T-cell (primary cell): ENCODE results near the gene RIMS3. TPM values are rescaled to one million over a fixed set of nuclear protein-coding genes. Genes with fewer than 3 reads are reported as not detected.

Source experiments
- ATAC-seq, 4 experiments: fragments of 200-7000 bp in 3 of 4; fragments of 150-1000 bp in 1 of 4; cut with Tn5 transposase; replicated peaks in 1 of 4; 1 replicate in 3 of 4; 2 replicates in 1 of 4; pipeline ENCODE4 v1.10.0; 2021; ENCODE audit warnings: moderate library complexity in 3 of 4, mild to moderate bottlenecking in 2 of 4, moderate number of reproducible peaks in 1 of 4
- CTCF ChIA-PET, 2 donors: fragments of 300-600 bp; sonication (Branson Sonifier 250); formaldehyde crosslinking; loops; one replicate each; lab custom pipeline; 2022; ENCODE audit warnings: antibody characterized with exemption in 2 of 2; lab: Charles Lee
- POLR2A ChIA-PET, 2 donors: fragments of 300-600 bp; sonication (Branson Sonifier 250); formaldehyde crosslinking; loops; one replicate each; lab custom pipeline; 2022; ENCODE audit warnings: antibody characterized with exemption in 2 of 2; lab: Charles Lee
- DNase-seq, 35 experiments: peaks; one replicate each; pipeline versions ENCODE4 v3.0.0 to v3.0.0-alpha.2; 2013 to 2023
- H3K27ac ChIP-seq: one replicate; pipeline ENCODE4 v1.5.1; 2013; ENCODE audit warnings: low read length
- H3K27me3 ChIP-seq, 2 experiments: replicated peaks in 1 of 2; 1 replicate in 1 of 2; 2 replicates in 1 of 2; pipeline versions ENCODE4 v1.6.1 to v1.7.0; 2013; ENCODE audit warnings: low read length in 1 of 2, mixed read lengths in 1 of 2; ENCODE audit not compliant: control insufficient read depth in 2 of 2, insufficient read depth in 2 of 2; ENCODE audit errors: extremely low read depth in 1 of 2
- H3K36me3 ChIP-seq, 2 donors: 1 replicate in 1 of 2; 2 replicates in 1 of 2; pipeline versions ENCODE4 v1.6.1 to v1.7.0; 2013; ENCODE audit warnings: low read length in 1 of 2; ENCODE audit not compliant: control insufficient read depth in 2 of 2, insufficient read depth in 1 of 2; ENCODE audit errors: extremely low read depth in 1 of 2
- H3K4me1 ChIP-seq, 2 experiments: 1 replicate in 1 of 2; 2 replicates in 1 of 2; pipeline versions ENCODE4 v1.6.1 to v1.7.0; 2013; ENCODE audit warnings: low read length in 2 of 2, mixed read lengths in 1 of 2; ENCODE audit not compliant: insufficient read depth in 2 of 2, control insufficient read depth in 1 of 2; ENCODE audit errors: extremely low read depth in 1 of 2
- H3K4me3 ChIP-seq, 2 donors: 1 replicate in 1 of 2; 2 replicates in 1 of 2; pipeline versions ENCODE4 v1.5.1 to v1.7.0; 2013; ENCODE audit warnings: mild to moderate bottlenecking in 2 of 2, low read length in 1 of 2, moderate library complexity in 1 of 2; ENCODE audit not compliant: control insufficient read depth in 1 of 2; ENCODE audit errors: extremely low read depth in 1 of 2
- H3K9me3 ChIP-seq: 2 replicates; pipeline ENCODE4 v1.7.0; 2013
- H3K27ac Mint-ChIP-seq, 2 donors: one replicate each; pipeline ENCODE4 v1.8.0; 2020 to 2021; ENCODE audit warnings: mild to moderate bottlenecking in 2 of 2, mixed read lengths in 2 of 2
- H3K27me3 Mint-ChIP-seq, 2 donors: one replicate each; pipeline ENCODE4 v1.8.0; 2021 to 2022; ENCODE audit warnings: mixed read lengths in 2 of 2
- H3K36me3 Mint-ChIP-seq: one replicate; pipeline ENCODE4 v1.8.0; 2021; ENCODE audit warnings: mixed read lengths
- H3K4me1 Mint-ChIP-seq, 3 donors: one replicate each; pipeline ENCODE4 v1.8.0; 2020 to 2022; ENCODE audit warnings: mixed read lengths in 3 of 3, mild to moderate bottlenecking in 1 of 3
- H3K4me3 Mint-ChIP-seq, 3 donors: one replicate each; pipeline ENCODE4 v1.8.0; 2020 to 2022; ENCODE audit warnings: mild to moderate bottlenecking in 3 of 3, mixed read lengths in 3 of 3, moderate library complexity in 3 of 3
- H3K9me3 Mint-ChIP-seq, 3 donors: one replicate each; pipeline ENCODE4 v1.8.0; 2020 to 2022; ENCODE audit warnings: mixed read lengths in 3 of 3
- whole genome bisulfite sequencing: methylation state at CpG from one replicate; pipeline ENCODE4 v1.1.5; 2013; ENCODE audit warnings: missing lambda C conversion rate; ENCODE audit not compliant: insufficient coverage; 5-methylcytosine and 5-hydroxymethylcytosine counted together
- total RNA-seq, 35 experiments: library from RNA in 6 of 35; stranded (reverse) in 6 of 35; fragments of 120-200 nt in 1 of 35; gene quantifications; one replicate each; pipeline versions ENCODE4 v1.2.1 to v1.2.4 and lab custom pipeline; 2013 to 2026

Gene RIMS3
- total RNA-seq, 5 donors from 2014 or later (not counting 1 experiment from before 2014, with no cell fraction given): 1.8 to 3.0 (median 2.3) TPM

GRCh38 chr1:40709802-40710278, 44.4 kb upstream of the RIMS3 start:
- Mint-ChIP-seq H3K36me3 (peaks cover 9% of the 10 kb centered on the region), H3K4me3 (peak overlapping the region; percentile 88 to 96 (median 89)), H3K9me3 (no peaks in the 10 kb centered on the region), H3K27me3 (no peaks in the 10 kb centered on the region), H3K4me1 (peaks cover 64 to 71% (median 69%) of the 10 kb centered on the region in 3 donors), H3K27ac (peak overlapping the region; percentile 59 to 98)
- Histone ChIP-seq H3K36me3 (no peaks in the 10 kb centered on the region), H3K27ac (peak overlapping the region; percentile 80), H3K4me3 (peak overlapping the region; percentile 52 to 79), H3K9me3 (no peaks in the 10 kb centered on the region), H3K27me3 (no peaks in the 10 kb centered on the region), H3K4me1 (peaks cover 27 to 41% of the 10 kb centered on the region in 2 experiments)
- CTCF ChIA-PET: interaction anchor here in 1 of 2 donors (1.4 to 1.5 kb wide), 2 partner anchors 19 to 20 kb away, joined by 4 read pairs; partner anchors contain the start of gene NFYC
- POLR2A ChIA-PET: interaction anchor here (0.6 to 1.6 kb wide), 3 partner anchors 17 to 1018 kb away, joined by 5 to 8 read pairs (median 6); partner anchors contain the start of gene HPCAL4 (in 1 of the 2)
- WGBS: 50% methylated on average over 2 of the region's 3 CpGs
- no peak for DNase-seq
- ATAC-seq: no peak

GRCh38 chr1:40709100-40709801, 43.8 kb upstream of the RIMS3 start:
- Histone ChIP-seq H3K36me3 (no peaks in the 10 kb centered on the region), H3K9me3 (no peaks in the 10 kb centered on the region), H3K27ac (peak overlapping the region; percentile 80), H3K4me1 (peaks cover 29 to 41% of the 10 kb centered on the region in 2 experiments), H3K27me3 (no peaks in the 10 kb centered on the region), H3K4me3 (peak overlapping the region; percentile 52 to 79)
- Mint-ChIP-seq H3K27me3 (no peaks in the 10 kb centered on the region), H3K27ac (peak overlapping the region; percentile 90 to 98), H3K9me3 (no peaks in the 10 kb centered on the region), H3K36me3 (peaks cover 9% of the 10 kb centered on the region), H3K4me1 (peaks cover 67 to 72% (median 71%) of the 10 kb centered on the region in 3 donors), H3K4me3 (peak overlapping the region; percentile 88 to 96 (median 89))
- DNase-seq (peak; percentile 45 to 92 (median 78)), ATAC-seq (peak; percentile 97 to 99 (median 98))
- WGBS: 4% methylated on average over 5 of the region's 10 CpGs
- ChIA-PET CTCF (interaction anchor here in 1 of 2 donors (1.0 to 1.5 kb wide), 3 partner anchors 16 to 19 kb away, joined by 3 to 5 read pairs (median 4); partner anchors contain the start of gene NFYC), POLR2A (interaction anchor here (0.6 to 1.8 kb wide), 4 partner anchors 16 to 1018 kb away, joined by 3 to 8 read pairs (median 6); partner anchors contain the start of genes HPCAL4 (in 1 of the 2) and NFYC (in 1 of the 2))

GRCh38 chr1:40708750-40709099, 43.2 kb upstream of the RIMS3 start:
- H3K9me3 ChIP-seq: no peaks in the 10 kb centered on the region
- H3K27ac Mint-ChIP-seq: peak overlapping the region; percentile 90 to 98
- peaks cover 67 to 75% (median 73%) of the 10 kb centered on the region in 3 donors for H3K4me1 Mint-ChIP-seq
- peaks cover 9% of the 10 kb centered on the region for H3K36me3 Mint-ChIP-seq
- H3K27me3 ChIP-seq: no peaks in the 10 kb centered on the region
- ChIA-PET CTCF (interaction anchor here in 1 of 2 donors (1.0 to 1.5 kb wide), 2 partner anchors 15 to 18 kb away, joined by 3 to 5 read pairs; partner anchors contain the start of gene NFYC), POLR2A (interaction anchor here (0.6 to 1.8 kb wide), 5 partner anchors 16 to 939 kb away, joined by 3 to 7 read pairs (median 4); partner anchors contain the start of gene NFYC (in 1 of the 2))
- DNase-seq (no peak), ATAC-seq (peak; percentile 78 to 83 (median 79))
- H3K4me1 ChIP-seq: peaks cover 29 to 40% of the 10 kb centered on the region in 2 experiments
- 10% methylated on average over 3 of the region's 3 CpGs for WGBS
- peak overlapping the region; percentile 80 for H3K27ac ChIP-seq
- peak overlapping the region; percentile 52 to 79 for H3K4me3 ChIP-seq
- no peaks in the 10 kb centered on the region for H3K36me3 ChIP-seq
- no peaks in the 10 kb centered on the region for H3K27me3 Mint-ChIP-seq
- H3K9me3 Mint-ChIP-seq: no peaks in the 10 kb centered on the region
- peak overlapping the region; percentile 88 to 96 (median 89) for H3K4me3 Mint-ChIP-seq

- Mint-ChIP-seq H3K27me3 (no peaks in the 10 kb centered on the region), H3K27ac (peak overlapping the region; percentile 16 to 65), H3K4me3 (no peak overlapping the region), H3K9me3 (no peaks in the 10 kb centered on the region), H3K36me3 (peaks cover under 1% of the 10 kb centered on the region), H3K4me1 (peaks cover 60 to 69% (median 66%) of the 10 kb centered on the region in 3 donors)
- no peaks in the 10 kb centered on the region for H3K36me3 ChIP-seq
- H3K4me3 ChIP-seq: no peak overlapping the region
- no peak overlapping the region for H3K27ac ChIP-seq
- no peak for ATAC-seq
- H3K27me3 ChIP-seq: no peaks in the 10 kb centered on the region
- H3K9me3 ChIP-seq: no peaks in the 10 kb centered on the region
- no CpG with 5 or more reads among the region's 4 CpGs for WGBS
- CTCF ChIA-PET: interaction anchor here in 1 of 2 donors (1.0 kb wide), 1 partner anchor 68 kb away, joined by 3 read pairs; no protein-coding TSS in a partner anchor
- DNase-seq: no peak
- POLR2A ChIA-PET: interaction anchor here (0.6 to 1.0 kb wide), 3 partner anchors 14 to 466 kb away, joined by 3 read pairs; partner anchors contain the start of gene NFYC (in 1 of the 2)
- peaks cover 21 to 34% of the 10 kb centered on the region in 2 experiments for H3K4me1 ChIP-seq
Measured at GRCh38 chr1:40706626-40707025, 41.1 kb upstream of the RIMS3 start.

GRCh38 chr1:40704817-40705733, 39.6 kb upstream of the RIMS3 start:
- DNase-seq (no peak), ATAC-seq (no peak)
- POLR2A ChIA-PET: interaction anchor here in 1 of 2 donors (0.6 to 1.6 kb wide), 3 partner anchors 12 to 40 kb away, joined by 3 to 6 read pairs (median 4); partner anchors contain the start of gene NFYC
- Histone ChIP-seq H3K27me3 (no peaks in the 10 kb centered on the region), H3K4me1 (peaks cover 12 to 20% of the 10 kb centered on the region in 2 experiments), H3K4me3 (no peak overlapping the region), H3K9me3 (no peaks in the 10 kb centered on the region), H3K36me3 (no peaks in the 10 kb centered on the region), H3K27ac (no peak overlapping the region)
- WGBS: 100% methylated on average over 1 of the region's 3 CpGs
- Mint-ChIP-seq H3K4me1 (peaks cover 54 to 63% (median 59%) of the 10 kb centered on the region in 3 donors), H3K27ac (no peak overlapping the region), H3K9me3 (no peaks in the 10 kb centered on the region), H3K36me3 (no peaks in the 10 kb centered on the region), H3K4me3 (no peak overlapping the region), H3K27me3 (no peaks in the 10 kb centered on the region)
- CTCF ChIA-PET: interaction anchor here in 1 of 2 donors (1.2 kb wide), 1 partner anchor 13 kb away, joined by 10 read pairs; the partner anchor contains the start of gene NFYC
